Measurements from ENCODE around the gene NRCAM. TPM values are rescaled to one million over a fixed set of nuclear protein-coding genes. Genes with fewer than 3 reads are reported as not detected.

The NRCAM gene
- polyA plus RNA-seq, 1 donor (not counting 4 experiments of a cell fraction or from before 2014, with no cell fraction given), result 4.0 TPM

DNA sequence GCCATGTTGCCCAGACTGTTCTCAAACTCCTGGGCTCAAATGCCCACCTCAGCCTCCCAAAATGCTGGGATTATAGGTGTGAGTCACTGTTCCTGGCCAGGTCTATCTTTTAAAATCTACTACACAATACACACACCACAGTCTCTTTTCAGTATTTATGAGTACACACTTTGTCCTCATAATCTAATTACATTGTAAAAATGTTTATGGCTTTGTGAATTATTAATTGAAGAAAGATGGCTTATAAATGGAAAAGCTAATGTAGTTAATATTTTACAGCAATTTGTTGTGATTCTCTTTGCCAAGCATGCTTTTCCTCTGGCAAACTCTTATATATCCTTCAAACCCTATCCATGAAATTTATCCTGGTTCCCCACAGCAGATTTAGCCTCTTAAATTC lies 348.1 kb downstream of the NRCAM start:
- no peaks in the 10 kb centered on the region for H3K36me3 ChIP-seq (ENCODE audit: control insufficient read depth in 2 of 2, extremely low read depth in 1 of 2, insufficient read depth in 2 of 2, low read length in 2 of 2)
- no peak overlapping the region for H2AFZ ChIP-seq (ENCODE audit: control insufficient read depth, low read length)
- H3K9me1 ChIP-seq (ENCODE audit: control insufficient read depth, extremely low read depth, insufficient read depth, low read length), result no peaks in the 10 kb centered on the region
- DNase-seq (ENCODE audit: low read depth, low spot score), result no peak
- H3K9me3 ChIP-seq (ENCODE audit: control insufficient read depth, low read depth, low read length), result no peaks in the 10 kb centered on the region
- no peaks in the 10 kb centered on the region for H3K79me2 ChIP-seq (ENCODE audit: control insufficient read depth, insufficient read depth, low read length)
- no peak overlapping the region for H3K9ac ChIP-seq (ENCODE audit: control insufficient read depth, extremely low read depth, insufficient read depth, low read length)
- dilution Hi-C loops (cut with MboI; ENCODE audit: extremely low pct_ligation_motif_present, low sequenced_read_pairs), result no loop called here
- no peaks in the 10 kb centered on the region for H3K27me3 ChIP-seq (ENCODE audit: control insufficient read depth, extremely low read depth, insufficient read depth, low read length)
- no peak overlapping the region for H3K27ac ChIP-seq (ENCODE audit: control insufficient read depth, insufficient read depth, low read length)
- no peak for TF ChIP-seq EZH2 (IDR thresholded peaks at IDR 0.05; ENCODE audit: low read length)
- TF ChIP-seq, protein P1, sequence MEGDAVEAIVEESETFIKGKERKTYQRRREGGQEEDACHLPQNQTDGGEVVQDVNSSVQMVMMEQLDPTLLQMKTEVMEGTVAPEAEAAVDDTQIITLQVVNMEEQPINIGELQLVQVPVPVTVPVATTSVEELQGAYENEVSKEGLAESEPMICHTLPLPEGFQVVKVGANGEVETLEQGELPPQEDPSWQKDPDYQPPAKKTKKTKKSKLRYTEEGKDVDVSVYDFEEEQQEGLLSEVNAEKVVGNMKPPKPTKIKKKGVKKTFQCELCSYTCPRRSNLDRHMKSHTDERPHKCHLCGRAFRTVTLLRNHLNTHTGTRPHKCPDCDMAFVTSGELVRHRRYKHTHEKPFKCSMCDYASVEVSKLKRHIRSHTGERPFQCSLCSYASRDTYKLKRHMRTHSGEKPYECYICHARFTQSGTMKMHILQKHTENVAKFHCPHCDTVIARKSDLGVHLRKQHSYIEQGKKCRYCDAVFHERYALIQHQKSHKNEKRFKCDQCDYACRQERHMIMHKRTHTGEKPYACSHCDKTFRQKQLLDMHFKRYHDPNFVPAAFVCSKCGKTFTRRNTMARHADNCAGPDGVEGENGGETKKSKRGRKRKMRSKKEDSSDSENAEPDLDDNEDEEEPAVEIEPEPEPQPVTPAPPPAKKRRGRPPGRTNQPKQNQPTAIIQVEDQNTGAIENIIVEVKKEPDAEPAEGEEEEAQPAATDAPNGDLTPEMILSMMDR (optimal IDR thresholded peaks at IDR 0.05 in 1 of 3, IDR thresholded peaks at IDR 0.05 in 1 of 3, conservative IDR thresholded peaks at IDR 0.05 in 1 of 3; ENCODE audit: extremely low read depth in 1 of 3, insufficient read depth in 2 of 3, low read length in 3 of 3), result no peak
- no peak overlapping the region for H3K4me3 ChIP-seq (ENCODE audit: control insufficient read depth in 2 of 3, extremely low read depth in 1 of 3, insufficient read depth in 2 of 3, low read depth in 1 of 3, low read length in 3 of 3)
- no peak for FAIRE-seq
- no peaks in the 10 kb centered on the region for H3K4me1 ChIP-seq (ENCODE audit: control insufficient read depth, extremely low read depth, insufficient read depth, low read length)
- no peak overlapping the region for H3K4me2 ChIP-seq (ENCODE audit: control insufficient read depth, extremely low read depth, insufficient read depth, low read depth, low read length)
- H4K20me1 ChIP-seq (ENCODE audit: control insufficient read depth, extremely low read depth, insufficient read depth, low read length), result no peaks in the 10 kb centered on the region

DNA sequence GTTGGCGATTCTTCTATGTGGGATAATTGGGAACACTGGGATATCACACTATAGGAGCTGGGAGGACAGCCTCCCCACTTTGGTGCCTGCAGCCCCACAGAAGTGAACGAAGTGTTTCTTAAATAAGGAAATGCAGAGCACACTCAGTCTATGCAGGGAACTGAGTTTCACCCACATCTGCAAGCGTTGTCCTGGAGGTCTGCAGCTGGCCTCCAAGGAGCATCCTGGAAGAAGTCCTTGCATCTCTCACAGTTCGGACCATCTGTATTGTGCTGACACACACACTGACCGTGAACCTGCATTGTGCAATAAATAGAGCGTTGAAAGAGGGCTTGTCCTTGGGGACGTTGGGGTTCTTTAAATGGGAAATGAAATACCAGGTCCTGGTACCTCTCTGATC lies 351.9 kb downstream of the NRCAM start:
- DNase-seq (ENCODE audit: low read depth, low spot score) (no peak), FAIRE-seq (no peak)
- Histone ChIP-seq H3K9me1 (ENCODE audit: control insufficient read depth, extremely low read depth, insufficient read depth, low read length) (no peaks in the 10 kb centered on the region), H3K36me3 (ENCODE audit: control insufficient read depth in 2 of 2, extremely low read depth in 1 of 2, insufficient read depth in 2 of 2, low read length in 2 of 2) (no peaks in the 10 kb centered on the region), H4K20me1 (ENCODE audit: control insufficient read depth, extremely low read depth, insufficient read depth, low read length) (no peaks in the 10 kb centered on the region), H3K4me3 (ENCODE audit: control insufficient read depth in 2 of 3, extremely low read depth in 1 of 3, insufficient read depth in 2 of 3, low read depth in 1 of 3, low read length in 3 of 3) (no peak overlapping the region), H3K79me2 (ENCODE audit: control insufficient read depth, insufficient read depth, low read length) (no peaks in the 10 kb centered on the region), H2AFZ (ENCODE audit: control insufficient read depth, low read length) (no peak overlapping the region), H3K4me2 (ENCODE audit: control insufficient read depth, extremely low read depth, insufficient read depth, low read depth, low read length) (no peak overlapping the region), H3K9me3 (ENCODE audit: control insufficient read depth, low read depth, low read length) (no peaks in the 10 kb centered on the region), H3K4me1 (ENCODE audit: control insufficient read depth, extremely low read depth, insufficient read depth, low read length) (no peaks in the 10 kb centered on the region), H3K9ac (ENCODE audit: control insufficient read depth, extremely low read depth, insufficient read depth, low read length) (no peak overlapping the region), H3K27me3 (ENCODE audit: control insufficient read depth, extremely low read depth, insufficient read depth, low read length) (no peaks in the 10 kb centered on the region), H3K27ac (ENCODE audit: control insufficient read depth, insufficient read depth, low read length) (no peak overlapping the region)
- TF ChIP-seq, protein P1 (optimal IDR thresholded peaks at IDR 0.05 in 1 of 3, IDR thresholded peaks at IDR 0.05 in 1 of 3, conservative IDR thresholded peaks at IDR 0.05 in 1 of 3; ENCODE audit: extremely low read depth in 1 of 3, insufficient read depth in 2 of 3, low read length in 3 of 3), result no peak
- no peak for TF ChIP-seq EZH2 (IDR thresholded peaks at IDR 0.05; ENCODE audit: low read length)
- dilution Hi-C loops (cut with MboI; ENCODE audit: extremely low pct_ligation_motif_present, low sequenced_read_pairs), result no loop called here

Measured in keratinocyte (primary cell).